SKM-1 (cell line): ENCODE data around the gene GMDS.

Source experiments
- DNase-seq: peaks from one replicate; lab custom pipeline; 2025; ENCODE audit not compliant: unreplicated experiment; lab: John Stamatoyannopoulos, UW

Gene GMDS

DNA sequence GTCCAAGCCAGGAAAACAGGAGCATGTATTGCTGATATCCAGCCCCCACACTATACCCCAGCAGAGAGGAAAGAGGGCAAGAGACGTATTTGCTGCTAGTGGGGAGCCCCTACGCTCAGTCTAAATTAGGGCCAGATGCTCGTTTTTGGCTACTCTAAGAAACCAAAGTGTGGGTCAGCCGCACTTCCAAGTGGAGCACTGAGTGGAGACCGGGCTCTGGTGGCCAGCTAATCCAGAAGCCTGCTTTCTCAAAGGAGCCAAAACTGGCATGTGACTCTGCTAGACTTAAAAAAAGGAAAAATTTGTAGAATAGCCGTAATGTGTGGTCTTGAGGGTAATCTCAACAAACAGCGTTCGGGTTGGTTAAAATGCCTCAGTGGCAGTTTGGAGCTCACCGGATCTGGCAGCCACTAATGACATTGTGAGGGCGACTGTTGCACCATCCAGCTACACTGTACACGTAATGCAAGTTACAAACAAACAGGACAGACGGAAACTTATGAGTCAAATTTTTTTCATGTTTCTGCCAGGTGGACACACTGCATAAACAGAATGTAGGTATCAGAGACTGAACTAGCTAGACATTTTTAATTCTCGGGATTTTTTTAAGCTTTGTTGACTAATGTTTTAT is 404.8 kb downstream of the GMDS start:
- DNase-seq = no peak

GRCh38 chr6:1839361-1839760 is 406.0 kb downstream of the GMDS start:
- DNase-seq = no peak

GRCh38 chr6:1838604-1839213 is 406.7 kb downstream of the GMDS start:
- DNase-seq = no peak

DNA sequence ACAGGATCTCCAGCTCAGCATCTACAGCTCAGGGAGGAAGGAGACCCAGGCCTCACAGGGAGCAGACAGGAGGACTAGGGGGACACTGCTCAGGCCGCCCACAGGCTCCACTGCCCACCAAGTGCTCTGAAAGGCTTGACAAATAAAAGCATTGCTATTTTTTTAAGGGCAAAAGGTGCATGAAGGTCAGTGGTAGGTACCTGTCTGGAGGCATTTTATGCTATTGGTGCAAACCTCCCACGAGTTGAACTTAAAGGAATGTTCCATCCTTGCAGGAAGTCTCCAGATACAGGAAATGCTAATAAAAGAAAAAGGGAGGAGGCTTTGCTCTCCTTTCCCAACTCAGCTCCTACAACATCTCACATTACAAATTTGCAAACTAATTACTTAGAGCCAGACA is 407.6 kb downstream of the GMDS start:
- no peak for DNase-seq

DNA sequence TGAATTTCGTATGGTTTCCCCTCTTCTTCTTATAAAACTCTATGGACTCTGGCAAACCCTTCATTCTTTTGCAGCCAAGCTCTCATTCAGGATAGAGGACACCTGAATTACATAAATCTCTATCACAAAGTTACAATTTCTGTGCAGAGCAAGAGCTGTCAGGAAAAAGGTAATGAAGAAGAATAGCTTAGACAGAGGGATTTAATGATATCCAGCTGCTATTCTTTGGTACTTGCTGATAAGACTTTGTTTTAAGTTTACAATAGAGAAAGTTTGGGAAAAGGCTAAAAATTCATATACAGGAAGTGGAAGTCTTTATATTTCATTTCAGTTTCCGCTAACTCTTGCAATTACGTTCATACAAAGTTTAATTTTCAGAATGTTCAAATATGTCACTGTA is 408.7 kb downstream of the GMDS start:
- DNase-seq = no peak

GRCh38 chr6:1834646-1835516 is 410.5 kb downstream of the GMDS start:
- DNase-seq = no peak

GRCh38 chr6:1834207-1834606 is 411.2 kb downstream of the GMDS start:
- no peak for DNase-seq

DNA sequence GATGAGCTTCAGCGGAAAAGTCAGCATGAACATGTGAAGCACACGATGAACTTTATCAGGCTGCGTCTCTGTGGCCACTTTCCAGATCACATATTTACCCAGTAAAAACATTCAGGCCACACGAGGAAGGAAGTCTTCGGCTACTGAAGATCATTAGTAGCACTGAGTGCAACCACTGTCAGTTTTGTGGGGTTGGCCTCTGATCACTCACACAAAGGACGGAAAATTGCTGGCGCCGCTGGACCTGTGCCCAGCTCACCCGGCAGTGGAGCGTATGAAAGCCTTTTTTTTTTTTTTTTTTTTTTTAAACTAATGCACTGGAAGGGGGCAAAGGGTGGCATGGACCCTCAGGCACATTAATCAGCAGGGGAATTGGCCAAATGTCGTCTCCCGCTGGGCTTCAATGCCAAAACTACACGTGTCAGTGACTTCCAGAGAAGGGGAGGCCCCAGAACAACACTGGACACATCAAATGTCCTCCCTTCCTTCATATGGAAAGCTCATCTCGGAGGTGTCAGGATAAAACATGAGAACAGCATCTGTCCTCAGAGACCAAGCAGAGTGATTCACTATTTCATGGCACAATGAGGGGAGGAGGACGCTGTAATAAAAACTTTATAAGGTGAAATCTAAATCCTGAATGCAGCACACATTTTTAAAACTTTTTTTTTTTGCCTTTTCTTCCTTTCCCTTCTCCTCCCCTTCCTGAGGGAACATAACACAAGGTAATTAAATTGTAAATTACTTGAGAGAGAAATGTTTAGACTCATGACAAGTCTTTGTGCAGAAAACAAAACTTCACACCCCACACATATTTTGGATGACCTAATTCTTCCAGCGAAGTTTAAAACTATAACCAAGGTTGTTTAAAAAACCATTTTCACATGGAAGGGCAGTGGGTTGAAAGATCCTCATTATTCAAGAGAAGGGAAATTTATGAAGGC is 412.3 kb downstream of the GMDS start:
- DNase-seq = no peak

GRCh38 chr6:1832358-1832757 is 413.0 kb downstream of the GMDS start:
- DNase-seq = no peak

- no peak for DNase-seq
Measured at GRCh38 chr6:1827984-1828793, 417.2 kb downstream of the GMDS start.

DNA sequence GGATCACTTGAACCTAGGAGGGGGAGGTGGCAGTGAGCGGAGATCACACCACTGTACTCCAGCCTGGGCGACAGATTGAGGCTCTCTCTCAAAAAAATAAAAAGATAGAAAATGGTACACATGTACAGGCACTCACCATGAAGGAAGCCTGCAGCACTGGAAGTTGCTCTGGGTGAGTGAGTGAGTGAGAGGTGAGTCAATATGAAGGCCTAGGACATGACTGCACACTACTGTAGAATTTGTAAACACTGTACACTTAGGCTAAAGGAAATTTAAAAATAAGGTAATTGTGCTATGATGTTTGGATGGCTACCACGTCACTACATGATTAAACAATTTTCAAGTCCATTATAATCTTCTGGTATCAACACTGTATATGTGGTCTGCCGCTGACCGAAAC is 419.5 kb downstream of the GMDS start:
- DNase-seq = no peak

DNA sequence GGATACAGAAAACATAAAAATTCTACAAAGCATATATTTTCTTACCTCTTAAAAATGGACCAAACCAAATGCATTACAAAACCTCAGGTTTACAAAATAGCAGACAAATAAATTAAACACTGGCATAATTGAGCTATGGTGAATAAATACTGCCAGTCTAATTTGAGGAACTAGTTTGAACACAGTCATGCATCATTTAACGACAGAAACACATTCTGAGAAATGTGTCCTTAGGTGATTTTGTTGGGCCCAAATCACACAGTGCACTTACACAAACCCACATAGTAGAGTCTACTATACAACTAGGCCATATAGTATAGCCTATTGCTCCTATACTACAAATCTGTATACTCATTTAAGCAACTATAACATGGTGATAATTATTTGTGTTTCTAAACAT is 420.1 kb downstream of the GMDS start:
- no peak for DNase-seq

DNA sequence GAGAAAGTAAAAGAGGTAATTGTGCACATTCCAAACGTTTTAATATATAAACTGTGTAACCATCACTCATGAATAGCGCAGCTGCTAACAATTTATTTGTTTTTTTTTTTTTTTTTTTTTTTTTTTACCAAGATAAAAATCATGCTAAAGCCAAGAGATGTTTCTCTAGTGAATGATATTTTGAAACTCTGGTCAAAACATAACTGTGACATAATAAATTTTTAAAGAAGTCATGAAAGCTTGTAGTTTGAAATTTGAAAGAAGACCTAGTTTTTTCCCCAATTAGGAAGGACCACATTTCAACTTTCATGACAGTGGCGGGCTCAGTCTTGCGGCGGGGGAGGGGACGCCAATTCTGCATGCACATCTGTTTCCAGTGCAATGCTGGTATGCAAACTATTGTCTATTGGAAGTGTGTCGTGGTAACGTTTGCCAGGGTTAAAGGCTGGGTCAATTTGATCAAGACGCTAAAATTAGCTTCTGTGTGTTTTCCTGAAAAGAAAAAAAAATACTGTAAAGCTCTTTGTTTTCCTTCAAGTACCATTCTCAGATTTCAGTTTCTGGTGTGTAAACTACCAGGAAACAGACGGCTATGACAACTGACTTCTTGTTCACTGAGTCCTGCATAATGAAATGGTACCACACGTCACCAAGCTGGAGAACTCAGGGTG is 423.8 kb downstream of the GMDS start:
- DNase-seq = no peak

DNA sequence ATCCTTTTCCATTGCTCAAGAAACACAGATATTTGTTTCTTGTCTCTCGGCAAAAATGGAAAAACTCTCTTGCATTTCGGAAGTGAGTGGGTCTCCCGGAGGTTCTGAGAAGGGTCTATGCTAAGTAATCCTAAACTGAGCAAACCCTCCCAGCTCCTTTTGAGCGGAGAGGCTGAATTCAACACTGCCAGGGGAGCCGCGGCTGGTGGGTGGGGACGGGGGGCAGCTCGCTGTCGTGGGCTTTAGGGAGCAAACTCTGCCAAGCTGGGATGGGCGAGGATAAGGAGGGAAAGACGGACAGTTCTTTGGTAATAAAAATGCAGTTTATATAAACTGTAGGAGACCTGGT is 424.3 kb downstream of the GMDS start:
- DNase-seq = no peak

DNA sequence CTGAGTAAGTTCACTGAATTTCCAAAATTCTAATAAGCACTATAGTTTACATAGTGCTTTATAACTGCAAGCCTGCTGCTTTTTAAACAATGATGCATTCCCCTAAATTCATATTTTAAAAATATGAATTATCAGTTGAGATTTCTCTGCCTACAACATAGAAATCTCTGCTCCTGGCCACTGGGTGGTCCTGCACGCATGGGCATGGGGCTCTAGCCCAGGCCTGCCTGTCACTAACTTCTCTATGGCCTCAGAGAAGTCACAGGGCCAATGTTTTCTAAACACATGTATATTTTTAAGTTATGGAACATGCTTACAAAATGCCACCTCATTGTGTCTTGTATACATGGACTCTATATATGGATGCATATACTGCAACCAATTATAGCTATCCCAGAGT is 424.7 kb downstream of the GMDS start:
- no peak for DNase-seq

DNA sequence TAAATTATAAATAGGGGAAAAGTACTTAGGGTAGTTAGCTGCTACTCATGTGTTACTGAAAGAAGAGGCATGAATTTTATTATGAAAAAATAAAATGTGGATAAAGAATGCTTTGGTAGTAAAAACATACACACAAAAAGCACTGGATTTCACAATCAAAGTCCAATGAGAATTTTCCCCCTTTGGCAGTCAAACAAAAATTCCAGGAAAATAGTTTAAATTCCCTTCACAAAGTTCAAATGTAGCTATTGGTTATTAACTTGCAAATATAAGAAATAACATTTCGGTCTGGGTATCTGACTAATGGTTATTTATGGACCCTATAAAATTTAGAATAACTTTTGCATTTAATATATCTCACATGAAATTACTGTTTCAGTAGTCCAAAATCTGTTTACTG is 425.2 kb downstream of the GMDS start:
- DNase-seq = no peak

GRCh38 chr6:1819007-1819406 is 426.4 kb downstream of the GMDS start:
- DNase-seq = no peak

- no peak for DNase-seq
Measured at GRCh38 chr6:1817033-1817761, 428.2 kb downstream of the GMDS start.

GRCh38 chr6:1815827-1816452 is 429.5 kb downstream of the GMDS start:
- DNase-seq = no peak
